ENCODE measurements around the gene SPRED1. TPM values are rescaled to one million over a fixed set of nuclear protein-coding genes. Genes with fewer than 3 reads are reported as not detected.

Gene SPRED1
- total RNA-seq, 1 experiment from 2014 or later: 29.6 TPM

GRCh38 chr15:38255690-38256089, 3.1 kb downstream of the SPRED1 start:
- ATAC-seq (no peak), DNase-seq (ENCODE audit: low read depth, low spot score) (no peak)
- peaks cover 2% of the 10 kb centered on the region; the same call in 1 of the 2 replicates for H3K36me3 ChIP-seq (ENCODE audit: control insufficient read depth, insufficient read depth, low read length)
- H3K27ac ChIP-seq (ENCODE audit: low read length): no peak overlapping the region
- H3K4me3 ChIP-seq (ENCODE audit: low read depth in 2 of 2, low read length in 2 of 2): peak overlapping the region in 1 of 2 experiments; percentile 98; a peak in 2 of 4 replicates
- no TSS peak for BruUV-seq (replicated peaks)
- intact Hi-C loops (cut with micrococcal nuclease; ENCODE audit: unreplicated experiment) (no loop called here), in situ Hi-C loops (cut with HindIII; ENCODE audit: low pct_unique_long_range_greater_than_20kb, low sequenced_read_pairs) (no loop called here)
- POLR2A ChIA-PET: no interaction called here
- no peaks in the 10 kb centered on the region for H3K27me3 ChIP-seq (ENCODE audit: control insufficient read depth, insufficient read depth, low read length)
- CTCF ChIA-PET: no interaction called here
- H3K9me3 ChIP-seq (ENCODE audit: control insufficient read depth, insufficient read depth, low read depth, low read length): no peaks in the 10 kb centered on the region
- H3K4me1 ChIP-seq (ENCODE audit: control insufficient read depth, insufficient read depth, low read length): peaks cover 31% of the 10 kb centered on the region
- TF ChIP-seq TCF7L2 (IDR thresholded peaks at IDR 0.05; ENCODE audit: low read depth, low read length) (no peak), POLR2AphosphoS5 (IDR thresholded peaks at IDR 0.05; ENCODE audit: low read depth, low read length) (no peak), SIN3A (IDR thresholded peaks at IDR 0.05; ENCODE audit: borderline replicate concordance, insufficient read depth, low read depth, low read length) (no peak), CTCF (IDR thresholded peaks at IDR 0.05) (no peak)
- TF ChIP-seq, protein P1, sequence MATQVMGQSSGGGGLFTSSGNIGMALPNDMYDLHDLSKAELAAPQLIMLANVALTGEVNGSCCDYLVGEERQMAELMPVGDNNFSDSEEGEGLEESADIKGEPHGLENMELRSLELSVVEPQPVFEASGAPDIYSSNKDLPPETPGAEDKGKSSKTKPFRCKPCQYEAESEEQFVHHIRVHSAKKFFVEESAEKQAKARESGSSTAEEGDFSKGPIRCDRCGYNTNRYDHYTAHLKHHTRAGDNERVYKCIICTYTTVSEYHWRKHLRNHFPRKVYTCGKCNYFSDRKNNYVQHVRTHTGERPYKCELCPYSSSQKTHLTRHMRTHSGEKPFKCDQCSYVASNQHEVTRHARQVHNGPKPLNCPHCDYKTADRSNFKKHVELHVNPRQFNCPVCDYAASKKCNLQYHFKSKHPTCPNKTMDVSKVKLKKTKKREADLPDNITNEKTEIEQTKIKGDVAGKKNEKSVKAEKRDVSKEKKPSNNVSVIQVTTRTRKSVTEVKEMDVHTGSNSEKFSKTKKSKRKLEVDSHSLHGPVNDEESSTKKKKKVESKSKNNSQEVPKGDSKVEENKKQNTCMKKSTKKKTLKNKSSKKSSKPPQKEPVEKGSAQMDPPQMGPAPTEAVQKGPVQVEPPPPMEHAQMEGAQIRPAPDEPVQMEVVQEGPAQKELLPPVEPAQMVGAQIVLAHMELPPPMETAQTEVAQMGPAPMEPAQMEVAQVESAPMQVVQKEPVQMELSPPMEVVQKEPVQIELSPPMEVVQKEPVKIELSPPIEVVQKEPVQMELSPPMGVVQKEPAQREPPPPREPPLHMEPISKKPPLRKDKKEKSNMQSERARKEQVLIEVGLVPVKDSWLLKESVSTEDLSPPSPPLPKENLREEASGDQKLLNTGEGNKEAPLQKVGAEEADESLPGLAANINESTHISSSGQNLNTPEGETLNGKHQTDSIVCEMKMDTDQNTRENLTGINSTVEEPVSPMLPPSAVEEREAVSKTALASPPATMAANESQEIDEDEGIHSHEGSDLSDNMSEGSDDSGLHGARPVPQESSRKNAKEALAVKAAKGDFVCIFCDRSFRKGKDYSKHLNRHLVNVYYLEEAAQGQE (IDR thresholded peaks at IDR 0.05; ENCODE audit: insufficient read depth in 1 of 2, low read depth in 2 of 2, low read length in 1 of 2): no peak

DNA sequence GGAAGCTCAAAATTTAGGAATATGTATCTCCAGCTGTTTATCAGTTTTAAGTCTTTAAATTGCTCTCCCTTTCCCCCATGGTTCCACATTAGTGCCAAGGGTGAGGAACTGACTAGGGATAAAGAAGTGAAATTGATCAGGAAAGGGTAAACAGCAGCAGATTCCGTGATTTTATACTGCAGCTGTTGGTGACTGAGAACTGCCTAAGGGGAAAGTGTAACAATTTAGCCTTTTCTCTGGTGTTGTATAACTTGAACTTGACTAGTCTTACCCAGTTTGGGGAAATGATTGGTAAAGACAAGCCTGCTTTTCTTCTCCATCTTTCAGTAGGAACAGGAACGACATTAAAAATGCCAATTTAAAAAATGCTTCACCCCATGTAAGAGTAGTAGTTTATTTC, 5.0 kb downstream of the SPRED1 start:
- no peaks in the 10 kb centered on the region; the same call in 1 of the 2 replicates for H3K9me3 ChIP-seq (ENCODE audit: control insufficient read depth, insufficient read depth, low read depth, low read length)
- in situ Hi-C loops (cut with HindIII; ENCODE audit: low pct_unique_long_range_greater_than_20kb, low sequenced_read_pairs): no loop called here
- BruUV-seq (replicated peaks): no TSS peak
- no peaks in the 10 kb centered on the region for H3K27me3 ChIP-seq (ENCODE audit: control insufficient read depth, insufficient read depth, low read length)
- POLR2A ChIA-PET: no interaction called here
- no peak for ATAC-seq
- no peak for DNase-seq (ENCODE audit: low read depth, low spot score)
- CTCF ChIA-PET: no interaction called here
- H3K4me1 ChIP-seq (ENCODE audit: control insufficient read depth, insufficient read depth, low read length): peaks cover 27% of the 10 kb centered on the region
- intact Hi-C loops (cut with micrococcal nuclease; ENCODE audit: unreplicated experiment): no loop called here
- TF ChIP-seq SIN3A (IDR thresholded peaks at IDR 0.05; ENCODE audit: borderline replicate concordance, insufficient read depth, low read depth, low read length): no peak
- no peak overlapping the region for H3K4me3 ChIP-seq (ENCODE audit: low read depth in 2 of 2, low read length in 2 of 2)
- H3K36me3 ChIP-seq (ENCODE audit: control insufficient read depth, insufficient read depth, low read length): peaks cover 2% of the 10 kb centered on the region; the same call in 1 of the 2 replicates
- H3K27ac ChIP-seq (ENCODE audit: low read length): no peak overlapping the region

- ATAC-seq: no peak
- no peak for DNase-seq (ENCODE audit: low read depth, low spot score)
- intact Hi-C loops (cut with micrococcal nuclease; ENCODE audit: unreplicated experiment) (no loop called here), in situ Hi-C loops (cut with HindIII; ENCODE audit: low pct_unique_long_range_greater_than_20kb, low sequenced_read_pairs) (no loop called here)
- H3K9me3 ChIP-seq (ENCODE audit: control insufficient read depth, insufficient read depth, low read depth, low read length): no peaks in the 10 kb centered on the region; the same call in 1 of the 2 replicates
- no TSS peak for BruUV-seq (replicated peaks)
- no peak overlapping the region for H3K27ac ChIP-seq (ENCODE audit: low read length)
- no peaks in the 10 kb centered on the region for H3K27me3 ChIP-seq (ENCODE audit: control insufficient read depth, insufficient read depth, low read length)
- CTCF ChIA-PET: no interaction called here
- TF ChIP-seq SIN3A (IDR thresholded peaks at IDR 0.05; ENCODE audit: borderline replicate concordance, insufficient read depth, low read depth, low read length) (no peak), TCF7L2 (IDR thresholded peaks at IDR 0.05; ENCODE audit: low read depth, low read length) (no peak), CTCF (IDR thresholded peaks at IDR 0.05) (no peak), POLR2AphosphoS5 (IDR thresholded peaks at IDR 0.05; ENCODE audit: low read depth, low read length) (no peak)
- TF ChIP-seq, protein P1 (IDR thresholded peaks at IDR 0.05; ENCODE audit: insufficient read depth in 1 of 2, low read depth in 2 of 2, low read length in 1 of 2): no peak
- POLR2A ChIA-PET: no interaction called here
- H3K4me3 ChIP-seq (ENCODE audit: low read depth in 2 of 2, low read length in 2 of 2): no peak overlapping the region
- H3K36me3 ChIP-seq (ENCODE audit: control insufficient read depth, insufficient read depth, low read length): no peaks in the 10 kb centered on the region
- H3K4me1 ChIP-seq (ENCODE audit: control insufficient read depth, insufficient read depth, low read length): peaks cover 27% of the 10 kb centered on the region
Observed at GRCh38 chr15:38259134-38259533, 6.5 kb downstream of the SPRED1 start.

Data from Panc1 (cell line).